ENCODE measurements around the gene LINGO3.

LINGO3 gene

DNA sequence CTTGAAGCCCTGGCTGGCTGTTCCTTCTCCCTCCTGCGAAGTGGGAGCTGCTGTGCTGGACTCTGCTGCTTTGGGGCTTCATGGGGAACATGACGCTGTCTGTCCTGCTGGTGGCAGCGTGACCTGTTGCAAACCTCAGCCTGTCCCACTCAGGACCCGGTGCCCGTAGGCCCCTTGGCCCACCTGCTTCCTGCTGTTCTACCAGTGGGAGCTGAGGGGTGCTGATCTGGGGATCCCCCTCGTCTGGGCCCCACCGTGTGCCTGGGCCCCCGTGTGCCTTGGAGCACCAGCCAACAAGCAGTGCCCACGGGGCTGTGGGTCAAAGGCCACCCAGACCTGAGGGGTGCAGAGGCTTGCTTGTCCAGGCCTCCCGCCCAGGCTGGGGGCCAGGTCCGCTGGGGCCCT lies 25.9 kb upstream of the LINGO3 start:
- H3K4me3 Mint-ChIP-seq, result peak overlapping the region; percentile 7
- H3K9me3 Mint-ChIP-seq, result no peaks in the 10 kb centered on the region
- H3K36me3 Mint-ChIP-seq, result peaks cover 2% of the 10 kb centered on the region
- peak overlapping the region; percentile 35 for H3K27ac Mint-ChIP-seq
- no peaks in the 10 kb centered on the region for H3K27me3 Mint-ChIP-seq
- H3K4me1 Mint-ChIP-seq, result peaks cover 41% of the 10 kb centered on the region

DNA sequence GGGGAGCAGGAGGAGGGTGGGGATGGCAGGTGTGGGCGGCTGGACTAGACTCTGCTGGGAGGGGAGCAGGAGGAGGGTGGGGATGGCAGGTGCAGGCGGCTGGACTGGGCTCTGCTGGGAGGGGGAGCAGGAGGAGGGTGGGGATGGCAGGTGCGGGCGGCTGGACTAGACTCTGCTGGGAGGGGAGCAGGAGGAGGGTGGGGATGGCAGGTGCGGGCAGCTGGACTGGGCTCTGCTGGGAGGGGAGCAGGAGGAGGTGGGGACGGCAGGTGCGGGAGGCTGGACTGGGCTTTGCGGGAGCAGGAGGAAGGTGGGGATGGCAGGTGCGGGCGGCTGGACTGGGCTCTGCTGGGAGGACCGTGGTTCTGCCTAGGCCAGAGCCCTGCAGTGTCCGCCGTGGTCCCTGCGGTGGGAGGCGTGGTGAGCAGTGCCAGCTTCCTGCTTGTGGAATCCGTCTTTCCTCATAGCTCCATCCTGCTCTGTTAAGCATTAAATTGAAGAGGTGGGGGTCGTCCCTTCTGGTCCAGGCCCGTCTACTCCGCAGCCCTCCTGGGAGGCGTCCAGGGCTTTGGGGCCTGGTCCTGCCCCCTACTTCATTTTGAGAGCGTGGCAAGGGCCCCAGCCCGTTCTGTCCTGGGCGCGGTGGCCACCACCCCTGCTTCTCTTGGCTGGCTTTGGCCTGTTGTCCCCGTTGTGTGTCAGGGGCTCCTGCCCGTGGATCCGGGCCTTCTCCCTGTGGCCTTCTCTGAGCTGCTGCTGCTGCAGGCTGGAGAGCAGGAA lies 25.3 kb upstream of the LINGO3 start:
- H3K4me3 Mint-ChIP-seq, result peak overlapping the region; percentile 7
- H3K9me3 Mint-ChIP-seq, result no peaks in the 10 kb centered on the region
- peaks cover 41% of the 10 kb centered on the region for H3K4me1 Mint-ChIP-seq
- peak overlapping the region; percentile 35 for H3K27ac Mint-ChIP-seq
- no peaks in the 10 kb centered on the region for H3K27me3 Mint-ChIP-seq
- H3K36me3 Mint-ChIP-seq, result peaks cover 4% of the 10 kb centered on the region

DNA sequence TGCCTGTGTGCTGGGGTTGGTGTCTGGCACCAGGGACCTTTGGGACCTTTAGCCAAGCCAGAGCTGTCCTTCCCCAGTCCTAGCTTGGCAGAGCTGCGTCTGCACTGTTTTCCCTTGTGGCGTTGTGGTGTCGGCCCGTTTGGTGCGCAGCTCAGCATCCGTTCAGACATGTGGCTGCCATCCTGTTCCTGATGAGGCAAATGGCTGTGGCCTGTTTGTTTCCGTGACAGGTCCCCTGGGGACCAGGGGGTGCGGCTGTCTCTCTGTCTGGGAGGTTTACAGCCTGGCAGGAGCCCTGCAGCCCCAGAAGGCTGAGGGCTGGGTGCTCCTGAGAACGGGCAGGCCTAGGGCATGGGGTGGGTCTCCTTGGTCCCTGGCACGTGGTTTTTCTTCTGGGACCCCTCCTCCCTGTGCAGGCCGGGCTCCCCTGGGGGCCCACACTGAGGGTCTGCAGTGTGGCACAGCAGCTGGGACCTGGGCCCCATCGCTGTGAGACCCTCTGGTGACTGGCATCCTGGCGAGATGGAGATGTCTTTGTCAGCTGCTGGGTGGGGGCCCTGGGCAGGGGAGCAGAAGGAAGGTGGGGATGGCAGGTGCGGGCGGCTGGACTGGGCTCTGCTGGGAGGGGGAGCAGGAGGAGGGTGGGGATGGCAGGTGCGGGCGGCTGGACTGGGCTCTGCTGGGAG lies 24.5 kb upstream of the LINGO3 start:
- peaks cover 45% of the 10 kb centered on the region for H3K4me1 Mint-ChIP-seq
- no peaks in the 10 kb centered on the region for H3K27me3 Mint-ChIP-seq
- H3K9me3 Mint-ChIP-seq, result no peaks in the 10 kb centered on the region
- peak overlapping the region; percentile 79 for H3K27ac Mint-ChIP-seq
- peak overlapping the region; percentile 51 for H3K4me3 Mint-ChIP-seq
- peaks cover 7% of the 10 kb centered on the region for H3K36me3 Mint-ChIP-seq

DNA sequence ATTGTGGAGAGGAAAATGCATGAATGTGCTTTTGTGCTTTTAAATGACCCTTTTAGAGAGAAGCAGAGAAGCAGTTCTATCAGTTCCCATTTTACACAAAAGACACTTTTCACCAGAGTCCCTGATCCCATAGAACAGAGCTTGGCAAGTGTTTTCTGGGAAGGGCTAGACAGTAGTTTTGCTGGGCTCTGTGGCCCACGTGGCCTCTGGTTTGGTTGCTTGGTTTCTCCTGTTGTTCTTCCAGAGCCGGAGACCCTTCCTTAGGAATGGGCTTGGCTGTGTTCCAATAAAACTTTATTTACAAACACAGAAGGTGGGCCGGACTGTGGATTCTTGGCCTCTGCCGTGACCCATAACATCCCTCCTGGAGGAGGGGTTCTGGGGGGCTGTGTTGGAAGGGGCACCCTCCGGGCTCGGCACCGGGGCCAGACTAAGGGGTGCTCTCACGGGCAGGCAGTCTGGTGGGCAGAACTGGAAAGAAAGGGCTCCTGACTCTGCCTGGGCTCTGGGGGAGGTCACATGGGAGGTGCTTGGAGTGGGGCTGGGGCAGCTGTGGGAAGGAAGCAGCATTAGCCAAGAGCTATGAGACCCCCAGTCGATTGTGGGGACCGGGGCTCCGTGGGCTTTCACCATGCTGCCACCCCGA lies 23.8 kb upstream of the LINGO3 start:
- peaks cover 52% of the 10 kb centered on the region for H3K4me1 Mint-ChIP-seq
- peak overlapping the region; percentile 43 for H3K27ac Mint-ChIP-seq
- no peaks in the 10 kb centered on the region for H3K27me3 Mint-ChIP-seq
- H3K36me3 Mint-ChIP-seq, result peaks cover 7% of the 10 kb centered on the region
- peak overlapping the region; percentile 45 for H3K4me3 Mint-ChIP-seq
- H3K9me3 Mint-ChIP-seq, result no peaks in the 10 kb centered on the region

DNA sequence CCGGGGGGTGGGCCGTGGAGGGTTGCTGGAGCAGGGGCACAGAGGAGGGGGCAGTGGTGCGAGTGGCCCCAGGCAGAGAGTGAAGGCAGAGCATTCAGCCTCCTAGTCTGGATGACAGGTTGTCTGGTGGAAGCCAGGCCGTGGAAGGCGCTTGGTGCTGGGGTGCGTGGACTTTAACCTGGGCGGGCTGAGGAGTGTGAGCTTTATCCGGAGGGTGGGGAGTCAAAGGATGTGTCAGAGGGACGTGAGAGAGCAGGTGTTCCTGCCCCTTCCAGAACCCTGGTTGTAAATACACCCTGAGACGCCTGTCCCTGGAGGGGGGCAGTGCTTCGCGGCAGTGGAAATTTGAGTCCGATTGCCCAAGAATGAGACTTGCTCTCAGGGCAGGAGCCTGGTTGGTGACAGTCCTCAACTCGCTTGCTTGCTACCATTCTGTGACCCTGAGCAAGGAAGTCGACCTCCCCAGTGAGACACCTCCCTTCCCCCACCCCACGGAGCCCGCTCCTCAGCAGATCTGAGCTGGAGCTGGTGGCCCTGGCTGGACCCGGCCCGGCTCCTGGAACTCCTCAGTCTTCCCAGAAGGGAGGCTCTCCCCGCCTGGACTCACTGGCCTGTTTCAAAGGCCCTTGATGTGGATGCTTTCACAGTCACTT lies 22.8 kb upstream of the LINGO3 start:
- Mint-ChIP-seq H3K4me3 (peak overlapping the region; percentile 43), H3K4me1 (peaks cover 53% of the 10 kb centered on the region)

DNA sequence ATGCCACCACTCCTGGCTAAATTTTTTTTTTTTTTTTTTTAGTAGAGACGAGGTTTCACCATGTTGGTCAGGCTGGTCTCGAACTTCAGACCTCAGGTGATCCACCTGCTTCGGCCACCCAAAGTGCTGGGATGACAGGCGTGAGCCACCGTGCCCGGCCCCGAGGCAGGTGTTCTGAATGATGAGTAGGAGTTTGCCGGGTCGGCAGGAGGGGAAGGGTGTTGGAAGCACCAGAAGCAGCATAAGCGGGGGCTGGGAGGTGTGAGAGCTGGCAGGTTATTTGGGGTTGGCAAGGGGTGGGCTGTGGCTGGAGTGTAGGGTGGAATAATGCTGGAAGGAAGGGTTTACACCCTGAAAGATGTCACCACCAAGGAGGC lies 22.3 kb upstream of the LINGO3 start:
- H3K9me3 Mint-ChIP-seq, result no peaks in the 10 kb centered on the region
- peak overlapping the region; percentile 91 for H3K4me3 Mint-ChIP-seq
- no peak overlapping the region for H3K27ac Mint-ChIP-seq
- H3K36me3 Mint-ChIP-seq, result peaks cover 10% of the 10 kb centered on the region
- H3K27me3 Mint-ChIP-seq, result no peaks in the 10 kb centered on the region
- H3K4me1 Mint-ChIP-seq, result peaks cover 55% of the 10 kb centered on the region

More for the DNA sequence above, 22.8 kb upstream of the LINGO3 start:
- Mint-ChIP-seq H3K9me3 (no peaks in the 10 kb centered on the region), H3K27me3 (no peaks in the 10 kb centered on the region), H3K27ac (no peak overlapping the region), H3K36me3 (peaks cover 10% of the 10 kb centered on the region)

DNA sequence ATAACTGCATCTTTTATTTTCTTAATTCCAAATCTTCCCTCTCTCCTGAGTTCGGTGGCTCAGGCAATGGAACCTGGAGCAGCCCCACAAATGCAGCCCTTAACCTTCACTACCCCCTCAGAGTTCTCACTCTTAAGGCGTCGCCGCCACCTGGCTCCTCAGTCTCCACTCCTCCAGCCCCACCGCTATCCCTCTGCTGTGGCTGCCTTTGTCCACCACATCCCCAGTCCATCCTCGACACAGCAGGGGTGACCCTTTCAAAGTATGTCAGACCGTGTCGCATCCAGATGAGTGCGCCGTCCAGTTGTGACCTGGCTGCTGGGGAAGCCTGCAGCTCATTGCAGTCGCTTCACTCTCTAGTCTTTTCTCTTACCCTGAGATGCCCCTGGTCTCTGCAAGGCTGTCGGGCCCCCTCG lies 21.6 kb upstream of the LINGO3 start:
- peaks cover 55% of the 10 kb centered on the region for H3K4me1 Mint-ChIP-seq
- peak overlapping the region; percentile 91 for H3K4me3 Mint-ChIP-seq
- no peaks in the 10 kb centered on the region for H3K27me3 Mint-ChIP-seq
- H3K27ac Mint-ChIP-seq, result peak overlapping the region; percentile 92
- H3K9me3 Mint-ChIP-seq, result no peaks in the 10 kb centered on the region
- peaks cover 10% of the 10 kb centered on the region for H3K36me3 Mint-ChIP-seq

DNA sequence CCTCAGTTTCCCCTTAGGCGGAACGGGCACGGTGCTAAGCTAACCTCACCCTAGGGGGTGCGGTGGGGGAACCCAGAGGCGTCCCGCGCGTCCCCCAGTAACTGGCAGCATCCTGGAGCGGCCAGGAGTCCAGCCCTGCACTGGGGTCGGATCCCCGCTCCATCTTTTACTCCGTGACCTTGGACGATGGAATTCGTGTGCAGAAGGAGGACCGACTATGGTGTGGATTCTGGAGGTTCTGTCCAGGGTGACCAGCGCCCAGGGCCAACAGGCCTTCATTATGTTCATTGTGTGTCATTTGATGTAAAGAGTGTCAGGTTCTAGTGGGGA lies 21.2 kb upstream of the LINGO3 start:
- Mint-ChIP-seq H3K27ac (peak overlapping the region; percentile 92), H3K9me3 (no peaks in the 10 kb centered on the region), H3K4me3 (peak overlapping the region; percentile 91), H3K4me1 (peaks cover 55% of the 10 kb centered on the region), H3K27me3 (no peaks in the 10 kb centered on the region), H3K36me3 (peaks cover 10% of the 10 kb centered on the region)

DNA sequence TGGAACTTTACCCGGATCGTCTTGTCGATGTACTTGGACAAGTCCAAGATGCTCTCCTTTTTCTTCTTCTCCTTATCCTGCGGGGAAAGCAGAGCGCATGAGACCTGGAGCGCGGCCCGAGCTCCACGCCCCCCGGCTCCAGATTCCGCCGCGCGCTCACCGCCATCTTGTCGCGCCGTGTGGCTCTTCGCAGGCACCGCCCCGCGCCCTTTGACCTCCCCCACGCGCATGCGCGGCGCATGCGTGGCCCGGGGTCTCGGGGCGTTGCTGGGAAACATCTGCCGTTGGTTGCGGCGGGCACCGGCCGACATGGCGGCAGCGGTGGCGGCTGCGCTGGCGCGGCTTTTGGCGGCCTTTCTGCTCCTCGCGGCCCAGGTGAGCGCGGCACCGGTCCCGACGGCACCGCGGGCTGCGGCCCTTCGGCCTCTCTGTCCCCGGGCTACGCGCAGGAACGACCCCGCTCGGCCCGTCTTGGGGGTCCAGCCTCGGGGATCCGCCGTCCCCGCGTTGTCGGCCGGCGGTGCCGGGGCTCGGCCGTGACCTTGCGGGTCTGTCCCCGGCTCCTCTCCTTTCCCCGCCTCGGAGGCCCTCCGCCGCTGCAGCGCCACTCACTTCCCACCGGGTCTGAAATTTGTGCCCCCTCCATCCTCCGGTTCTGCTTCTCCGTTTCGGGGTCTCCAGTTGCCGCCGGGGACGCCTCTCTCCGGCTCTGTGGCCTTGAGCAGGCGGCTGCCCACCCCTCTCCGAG lies 20.6 kb upstream of the LINGO3 start, which contains the start of the genes LSM7 and SPPL2B:
Gene LSM7 (minus strand): TSS at position 186 of the 748 bp plus-strand sequence. CDS start 20 bp downstream, at position 166.
Gene SPPL2B (plus strand): TSS at position 284 of the 748 bp plus-strand sequence. CDS start 26 bp downstream, at position 310.
- Mint-ChIP-seq H3K9me3 (no peaks in the 10 kb centered on the region), H3K4me1 (peaks cover 55% of the 10 kb centered on the region), H3K27ac (peak within 1 kb of the TSS; percentile 98), H3K27me3 (no peaks in the 10 kb centered on the region), H3K36me3 (peaks cover 10% of the 10 kb centered on the region), H3K4me3 (peak within 1 kb of the TSS; percentile 96)

DNA sequence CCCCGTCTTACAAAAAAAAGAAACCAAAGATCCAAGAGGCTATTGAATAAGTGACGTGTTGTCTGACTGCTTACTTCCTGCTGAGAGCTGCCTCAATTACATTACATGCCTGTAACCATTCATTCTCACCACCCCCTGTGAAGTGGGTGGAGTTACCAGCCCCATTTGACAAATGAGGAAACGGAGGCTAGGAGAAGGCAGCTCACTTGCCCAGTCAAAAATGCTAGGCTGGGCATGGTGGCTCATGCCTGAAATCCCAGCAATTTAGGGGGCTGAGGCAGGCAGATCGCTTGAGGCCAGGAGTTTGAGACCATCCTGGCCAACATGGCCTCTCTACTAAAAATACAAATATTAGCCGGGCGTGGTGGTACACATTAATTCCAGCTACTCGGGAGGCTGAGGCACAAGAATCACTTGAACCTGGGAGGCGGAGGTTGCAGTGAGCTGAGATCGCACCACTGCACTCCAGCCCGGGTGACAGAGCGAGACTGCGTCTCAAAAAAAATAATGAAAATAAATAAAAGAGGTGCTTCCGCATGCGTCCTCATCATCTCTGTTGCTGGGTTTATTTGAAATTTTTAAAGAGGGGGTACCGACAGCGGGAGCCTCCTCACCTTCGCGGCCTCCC lies 19.9 kb upstream of the LINGO3 start:
- Mint-ChIP-seq H3K4me1 (peaks cover 55% of the 10 kb centered on the region), H3K36me3 (peaks cover 10% of the 10 kb centered on the region), H3K9me3 (no peaks in the 10 kb centered on the region), H3K27ac (peak overlapping the region; percentile 98), H3K27me3 (no peaks in the 10 kb centered on the region), H3K4me3 (peak overlapping the region; percentile 96)

DNA sequence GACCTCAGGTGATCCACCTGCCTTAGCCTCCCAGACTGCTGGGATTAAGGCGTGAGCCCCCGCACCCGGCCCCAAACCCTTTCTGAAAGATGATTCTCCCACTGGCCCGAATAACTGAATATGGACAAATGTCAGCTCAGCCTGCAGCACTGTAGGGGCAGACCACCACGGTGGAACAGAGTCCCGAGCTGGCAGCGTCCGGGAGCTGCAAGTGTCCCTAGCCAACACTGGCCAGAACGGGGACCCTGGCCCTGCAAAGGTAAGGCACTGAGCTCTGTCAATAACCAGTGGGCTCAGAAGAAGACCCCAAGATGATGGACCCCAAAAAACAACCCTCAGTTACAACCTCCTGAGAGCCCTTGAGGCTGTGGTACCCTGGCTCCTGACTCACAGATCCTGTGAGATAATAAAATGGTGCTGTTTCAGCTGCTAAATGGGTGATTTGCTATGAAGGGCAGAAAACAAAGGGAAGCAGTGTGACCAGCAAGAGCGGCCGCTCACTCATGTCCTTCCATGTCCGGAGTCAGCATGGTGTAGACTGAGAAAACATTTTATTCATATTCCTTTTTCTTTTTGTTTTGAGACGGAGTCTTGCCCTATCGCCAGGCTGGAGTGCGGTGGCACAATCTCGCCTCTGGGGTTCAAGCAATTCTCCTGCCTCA lies 18.9 kb upstream of the LINGO3 start:
- peaks cover 10% of the 10 kb centered on the region for H3K36me3 Mint-ChIP-seq
- H3K4me3 Mint-ChIP-seq, result peak overlapping the region; percentile 96
- peak overlapping the region; percentile 98 for H3K27ac Mint-ChIP-seq
- no peaks in the 10 kb centered on the region for H3K27me3 Mint-ChIP-seq
- H3K4me1 Mint-ChIP-seq, result peaks cover 49% of the 10 kb centered on the region
- H3K9me3 Mint-ChIP-seq, result no peaks in the 10 kb centered on the region

DNA sequence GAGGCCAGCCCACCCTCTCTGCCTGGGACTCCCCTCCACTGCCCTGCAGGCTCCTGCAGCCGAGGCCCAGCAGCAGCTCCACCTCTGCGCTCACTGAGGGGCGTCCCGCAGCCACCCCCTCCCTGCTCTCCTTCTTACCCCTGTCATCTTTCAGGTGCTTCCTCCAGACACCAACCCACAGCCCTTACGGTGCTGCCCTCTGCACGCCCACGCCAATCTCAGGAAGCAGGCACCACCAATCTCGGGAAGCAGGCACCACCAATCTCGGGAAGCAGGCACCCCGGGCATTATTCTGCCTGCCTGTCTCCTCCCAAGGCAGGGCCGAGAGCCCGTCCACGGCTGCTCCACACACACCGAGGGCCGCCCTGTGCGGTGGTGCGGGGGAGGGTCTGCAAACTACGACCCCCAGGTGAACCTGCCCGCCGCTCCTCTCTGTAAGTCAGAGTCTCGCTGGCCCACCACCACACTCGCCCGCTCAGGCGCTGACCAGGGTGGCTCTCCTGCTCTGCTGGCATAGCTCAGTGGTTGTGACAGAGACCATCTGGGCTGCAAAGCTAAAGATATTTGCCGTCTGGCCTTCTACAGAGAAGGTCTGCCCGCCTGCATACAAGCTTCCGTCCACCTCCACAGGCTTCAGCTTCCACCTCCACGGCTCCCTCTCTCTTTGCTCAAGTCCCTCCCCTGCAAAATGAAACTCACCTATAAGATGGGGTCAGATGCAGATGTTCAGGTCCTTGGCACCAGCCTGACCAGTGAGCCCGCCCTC lies 17.5 kb upstream of the LINGO3 start:
- H3K36me3 Mint-ChIP-seq, result peaks cover 10% of the 10 kb centered on the region

DNA sequence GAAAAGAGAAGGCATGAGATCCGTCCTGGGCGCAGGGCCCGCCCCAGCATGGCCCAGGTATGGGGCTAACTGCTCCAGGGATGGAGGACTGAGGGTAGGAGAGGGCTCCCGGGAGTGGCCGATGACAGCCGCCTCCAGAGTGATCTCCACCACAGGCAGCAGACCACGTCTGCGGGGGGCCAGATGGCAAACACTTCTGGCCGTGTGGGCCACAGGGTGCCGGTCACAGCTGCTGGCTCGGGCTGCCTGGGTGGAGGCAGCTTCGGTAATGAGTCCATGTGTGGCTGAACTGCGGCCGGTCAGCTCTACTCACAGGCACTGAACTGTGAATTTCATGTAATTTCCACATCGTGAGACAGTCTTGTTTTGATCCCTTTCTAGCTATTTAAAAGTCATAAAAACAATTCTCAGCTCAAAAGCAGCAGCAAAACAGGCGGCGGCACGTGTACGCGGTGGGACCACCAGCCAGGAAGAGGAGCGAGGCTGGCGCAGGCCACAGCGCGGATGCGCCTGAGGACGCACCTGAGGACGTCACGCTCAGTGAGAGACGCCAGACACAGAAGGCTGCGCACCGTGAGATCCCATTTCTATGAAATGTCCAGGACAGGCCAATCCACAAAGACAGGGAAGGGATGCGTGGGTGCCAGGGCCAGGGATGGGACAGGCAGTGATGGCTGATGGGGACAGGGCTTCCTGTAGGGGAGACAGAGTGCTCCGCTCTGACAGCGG lies 16.4 kb upstream of the LINGO3 start:
- no peak overlapping the region for H3K27ac Mint-ChIP-seq
- H3K9me3 Mint-ChIP-seq, result no peaks in the 10 kb centered on the region
- peaks cover 28% of the 10 kb centered on the region for H3K4me1 Mint-ChIP-seq
- H3K27me3 Mint-ChIP-seq, result no peaks in the 10 kb centered on the region
- peaks cover 10% of the 10 kb centered on the region for H3K36me3 Mint-ChIP-seq
- peak overlapping the region; percentile 15 for H3K4me3 Mint-ChIP-seq

More for the DNA sequence above, 17.5 kb upstream of the LINGO3 start:
- Mint-ChIP-seq H3K4me3 (peak overlapping the region; percentile 96), H3K27me3 (no peaks in the 10 kb centered on the region), H3K4me1 (peaks cover 37% of the 10 kb centered on the region), H3K27ac (no peak overlapping the region), H3K9me3 (no peaks in the 10 kb centered on the region)
